Endodermal cell (in vitro differentiated cells): Measurements from ENCODE around the gene SIM2. TPM values are rescaled to one million over a fixed set of nuclear protein-coding genes. Genes with fewer than 3 reads are reported as not detected.

Source experiments
- DNase-seq: peaks from one replicate; pipeline ENCODE4 v3.0.0-alpha.2; 2017
- H3K27ac ChIP-seq: 2 replicates; pipeline ENCODE4 v1.5.1; 2013; ENCODE audit warnings: mild to moderate bottlenecking, low read depth, low read length, moderate library complexity
- H3K27me3 ChIP-seq: 2 replicates; pipeline ENCODE4 v1.6.1; 2013; ENCODE audit warnings: mild to moderate bottlenecking, low read length, moderate library complexity; ENCODE audit not compliant: insufficient read depth, control insufficient read depth, poor library complexity, severe bottlenecking
- H3K36me3 ChIP-seq: 2 replicates; pipeline ENCODE4 v1.7.0; 2013; ENCODE audit warnings: mild to moderate bottlenecking, low read length, moderate library complexity; ENCODE audit not compliant: control insufficient read depth, insufficient read depth
- H3K4me1 ChIP-seq: one replicate; pipeline ENCODE4 v1.7.0; 2013; ENCODE audit warnings: low read length; ENCODE audit not compliant: control insufficient read depth, insufficient read depth
- H3K4me3 ChIP-seq: 2 replicates; pipeline ENCODE4 v1.5.1; 2013; ENCODE audit warnings: mild to moderate bottlenecking, low read length, moderate library complexity
- H3K9ac ChIP-seq: 2 replicates; pipeline ENCODE4 v1.6.1; 2013; ENCODE audit warnings: mild to moderate bottlenecking, low read length, moderate library complexity; ENCODE audit not compliant: poor library complexity, severe bottlenecking; ENCODE audit errors: extremely low read depth
- H3K9me3 ChIP-seq: 2 replicates; pipeline ENCODE4 v1.6.1; 2013; ENCODE audit warnings: mild to moderate bottlenecking, low read length, moderate library complexity; ENCODE audit not compliant: control insufficient read depth
- H3K27ac Mint-ChIP-seq: 2 replicates; pipeline ENCODE4 v1.8.0; 2020; ENCODE audit warnings: mixed read lengths
- H3K27me3 Mint-ChIP-seq: 2 replicates; pipeline ENCODE4 v1.8.0; 2021; ENCODE audit warnings: mild to moderate bottlenecking, mixed read lengths; ENCODE audit not compliant: insufficient read depth
- H3K36me3 Mint-ChIP-seq: 2 replicates; pipeline ENCODE4 v1.8.0; 2020; ENCODE audit warnings: low read depth, mixed read lengths
- H3K4me1 Mint-ChIP-seq: 2 replicates; pipeline ENCODE4 v1.8.0; 2020; ENCODE audit warnings: mixed read lengths
- H3K4me3 Mint-ChIP-seq: 2 replicates; pipeline ENCODE4 v1.8.0; 2020; ENCODE audit warnings: mild to moderate bottlenecking, moderate library complexity, mixed read lengths
- H3K9me3 Mint-ChIP-seq: 2 replicates; pipeline ENCODE4 v1.8.0; 2020; ENCODE audit warnings: mild to moderate bottlenecking, mixed read lengths
- CTCF ChIP-seq: fragments of 200-600 bp; sonication (generic); conservative IDR thresholded peaks from 2 replicates; pipeline ENCODE4 v1.5.0; 2021; ENCODE audit warnings: antibody characterized with exemption, mild to moderate bottlenecking
- WGBS, 2 experiments: methylation state at CpG; one replicate each; pipeline versions ENCODE4 v1.1.5 to v1.1.7; 2013; ENCODE audit warnings: missing lambda C conversion rate in 2 of 2, mixed read lengths in 1 of 2; ENCODE audit not compliant: insufficient coverage in 1 of 2, insufficient read length in 1 of 2; 5-methylcytosine and 5-hydroxymethylcytosine counted together
- total RNA-seq, 2 donors: library from RNA; stranded (reverse); fragmentation: NEBNext Ultra II Directional in 1 of 2; extraction: Animal tissue kit (Norgen Biotek cat#: 25700) in 1 of 2; gene quantifications; 2 replicates in 1 of 2; 3 replicates in 1 of 2; pipeline ENCODE4 v1.2.1, GENCODE V29; 2021

Gene SIM2
- total RNA-seq, 2 donors from 2014 or later = not detected

- no peaks in the 10 kb centered on the region for H3K9me3 Mint-ChIP-seq
- Histone ChIP-seq H3K4me1 (no peaks in the 10 kb centered on the region), H3K27ac (no peak overlapping the region), H3K4me3 (peak overlapping the region; percentile 53), H3K9ac (no peak overlapping the region), H3K9me3 (no peaks in the 10 kb centered on the region), H3K36me3 (no peaks in the 10 kb centered on the region), H3K27me3 (peaks cover 98% of the 10 kb centered on the region)
- H3K27ac Mint-ChIP-seq = no peak overlapping the region
- H3K4me1 Mint-ChIP-seq = peaks cover 17% of the 10 kb centered on the region
- DNase-seq = peak; percentile 83
- 1% methylated on average over 27 to 62 of the region's 62 CpGs for WGBS, 2 experiments
- peaks cover 98% of the 10 kb centered on the region for H3K27me3 Mint-ChIP-seq
- no peaks in the 10 kb centered on the region for H3K36me3 Mint-ChIP-seq
- peak; percentile 21 for TF ChIP-seq CTCF
- H3K4me3 Mint-ChIP-seq = peak overlapping the region; percentile 33
Observed at GRCh38 chr21:36698385-36698980, 432 bp upstream of the SIM2 start.

GRCh38 chr21:36699546-36700294, 805 bp downstream of the SIM2 start:
- Histone ChIP-seq H3K4me3 (no peak overlapping the region), H3K27ac (no peak overlapping the region), H3K9me3 (no peaks in the 10 kb centered on the region), H3K4me1 (peaks cover 3% of the 10 kb centered on the region), H3K9ac (no peak overlapping the region), H3K36me3 (no peaks in the 10 kb centered on the region), H3K27me3 (peaks cover 98% of the 10 kb centered on the region)
- no peak for TF ChIP-seq CTCF
- no peak overlapping the region for H3K27ac Mint-ChIP-seq
- H3K4me3 Mint-ChIP-seq = peak overlapping the region; percentile 41
- peaks cover 98% of the 10 kb centered on the region for H3K27me3 Mint-ChIP-seq
- 2 to 3% methylated on average over 20 to 67 of the region's 67 CpGs for WGBS, 2 experiments
- H3K9me3 Mint-ChIP-seq = no peaks in the 10 kb centered on the region
- H3K36me3 Mint-ChIP-seq = no peaks in the 10 kb centered on the region
- peak; percentile 63 for DNase-seq
- peaks cover 12% of the 10 kb centered on the region for H3K4me1 Mint-ChIP-seq

- peak overlapping the region; percentile 27 for H3K4me3 ChIP-seq
- 2 to 3% methylated on average over 20 to 30 of the region's 30 CpGs for WGBS, 2 experiments
- no peaks in the 10 kb centered on the region for H3K9me3 ChIP-seq
- H3K27me3 ChIP-seq = peaks cover 98% of the 10 kb centered on the region
- H3K36me3 ChIP-seq = no peaks in the 10 kb centered on the region
- Mint-ChIP-seq H3K9me3 (no peaks in the 10 kb centered on the region), H3K27me3 (peaks cover 98% of the 10 kb centered on the region), H3K4me3 (peak overlapping the region; percentile 41), H3K36me3 (no peaks in the 10 kb centered on the region), H3K27ac (no peak overlapping the region), H3K4me1 (peaks cover 18% of the 10 kb centered on the region)
- TF ChIP-seq CTCF = no peak
- no peak overlapping the region for H3K27ac ChIP-seq
- peaks cover 5% of the 10 kb centered on the region for H3K4me1 ChIP-seq
- no peak overlapping the region for H3K9ac ChIP-seq
- DNase-seq = peak; percentile 61
Observed at GRCh38 chr21:36700295-36700970, 1.5 kb downstream of the SIM2 start.
